NCI-H748 treated with DMSO at 0.1 percent for 48 hours (cell line): ENCODE measurements around the gene SOS2.
"Not testable (repeated sequence)": the region's sequence is repeated elsewhere in the genome, so short reads cannot be mapped to it uniquely, and the experiment has no call there.

Experiments
- DNase-seq: peaks from one replicate; lab custom pipeline; 2025; lab: John Stamatoyannopoulos, UW

Gene SOS2

DNA sequence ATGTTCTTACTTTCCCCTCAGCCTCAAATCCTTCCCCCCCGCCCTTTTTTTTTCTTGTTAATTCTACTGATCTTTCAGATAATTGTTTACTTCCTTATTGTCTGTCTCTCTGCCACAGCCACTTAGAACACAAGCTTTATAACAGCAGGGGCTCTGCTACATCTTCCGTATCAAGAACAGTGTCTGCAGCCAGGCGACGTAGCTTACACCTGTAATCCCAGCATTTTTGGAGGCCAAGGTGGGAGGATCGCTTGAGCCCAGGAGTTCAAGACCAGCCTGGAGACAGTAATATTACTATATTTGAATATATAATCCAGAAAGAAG is 5.4 kb downstream of the SOS2 start:
- DNase-seq: no peak

DNA sequence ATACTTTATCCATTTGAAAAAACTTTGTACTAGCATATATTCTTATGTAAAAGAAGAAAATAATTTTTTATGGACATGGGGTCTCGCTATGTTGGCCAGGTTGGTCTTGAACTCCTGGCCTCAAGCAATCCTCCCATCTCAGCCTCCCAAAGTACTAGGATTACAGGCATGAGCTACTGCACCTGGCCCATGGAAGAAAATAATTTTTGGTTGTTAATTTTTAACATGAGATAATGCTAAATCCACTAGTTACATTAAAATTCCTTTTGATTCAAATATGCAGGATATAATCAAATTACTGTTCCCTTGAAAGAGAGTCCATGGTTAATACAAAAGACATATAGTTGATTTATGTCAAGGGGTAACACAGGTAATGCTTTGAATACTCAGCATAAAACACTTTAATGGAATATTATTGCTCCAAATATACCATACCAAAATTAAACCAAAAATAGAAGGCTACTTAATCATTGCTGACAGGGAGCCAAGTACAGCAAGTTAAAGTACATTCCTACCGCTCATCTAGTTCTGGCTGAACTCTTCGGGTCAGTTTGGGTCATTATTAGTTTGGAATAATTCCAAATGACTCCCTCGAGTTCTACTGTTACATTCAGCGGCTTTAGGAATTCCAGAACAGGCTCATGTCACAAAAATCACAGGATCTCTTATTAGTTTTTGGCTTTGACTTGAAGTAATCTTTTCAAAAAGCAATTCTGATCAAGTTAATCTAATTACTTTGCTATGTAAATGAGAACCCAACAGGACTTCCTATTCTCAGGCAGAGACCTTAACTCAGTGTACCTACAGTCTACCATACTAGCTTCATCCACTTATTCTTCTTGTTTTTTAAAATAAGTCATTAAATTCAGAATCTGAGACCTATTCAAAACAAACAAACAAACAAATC is 6.1 kb downstream of the SOS2 start:
- DNase-seq: no peak

DNA sequence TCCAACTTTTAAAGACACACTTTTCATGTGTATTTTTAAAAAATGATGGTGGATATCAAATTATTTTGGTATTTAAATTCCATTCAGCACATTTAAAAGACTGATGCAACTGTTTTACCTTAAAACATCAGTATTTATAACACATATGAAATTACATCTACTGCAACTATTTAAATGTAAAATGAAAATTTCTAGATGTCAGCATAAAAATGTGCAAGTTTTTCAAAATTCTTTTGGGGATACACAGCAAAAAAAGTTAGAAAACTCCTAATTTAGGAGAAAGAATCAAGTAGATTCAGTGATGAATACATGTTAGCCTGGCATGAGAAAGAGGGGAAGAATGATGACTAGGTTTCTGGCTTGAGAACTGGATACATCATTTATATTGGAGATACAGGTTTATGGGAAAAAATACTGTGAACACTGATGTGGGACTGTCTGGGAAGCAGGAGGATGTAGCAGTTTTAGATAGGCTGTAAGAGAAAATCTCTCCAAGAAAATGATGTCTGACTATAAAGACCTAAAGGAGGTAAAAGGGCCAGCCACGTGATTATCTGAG is 9.2 kb downstream of the SOS2 start:
- DNase-seq: no peak

DNA sequence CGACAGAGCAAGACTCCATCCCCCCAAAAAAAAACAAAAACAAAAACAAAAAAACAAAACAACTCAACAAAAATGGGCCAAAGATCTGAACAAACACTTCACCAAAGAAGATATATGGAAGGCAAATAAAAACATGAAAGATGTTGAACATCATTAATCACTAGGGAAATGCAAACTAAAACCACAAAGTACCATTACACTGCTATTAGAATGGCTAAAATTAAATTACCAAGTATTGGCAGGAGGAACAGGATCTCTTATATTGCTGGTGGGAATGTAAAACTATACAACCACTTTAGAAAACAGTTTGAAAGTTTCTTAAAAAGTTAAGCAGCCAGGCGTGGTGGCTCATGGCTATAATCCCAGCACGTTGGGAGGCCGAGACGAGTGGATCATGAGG is 12.9 kb downstream of the SOS2 start:
- DNase-seq: no peak

DNA sequence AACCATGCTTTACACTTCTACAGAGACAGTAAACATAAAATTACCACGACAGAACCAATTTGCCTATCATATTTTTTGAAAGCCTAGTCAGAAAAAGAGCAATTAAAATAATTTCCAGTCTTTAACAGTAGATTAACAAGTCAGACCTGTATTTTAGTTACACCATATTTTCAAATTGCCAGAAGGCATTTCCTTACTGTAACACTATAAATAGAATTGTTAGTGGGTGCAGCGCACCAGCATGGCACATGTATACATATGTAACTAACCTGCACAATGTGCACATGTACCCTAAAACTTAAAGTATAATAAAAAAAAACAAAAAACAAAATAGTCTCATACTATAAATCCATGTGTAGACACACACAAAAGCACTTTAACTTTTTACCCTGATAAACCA is 16.0 kb downstream of the SOS2 start:
- no peak for DNase-seq

DNA sequence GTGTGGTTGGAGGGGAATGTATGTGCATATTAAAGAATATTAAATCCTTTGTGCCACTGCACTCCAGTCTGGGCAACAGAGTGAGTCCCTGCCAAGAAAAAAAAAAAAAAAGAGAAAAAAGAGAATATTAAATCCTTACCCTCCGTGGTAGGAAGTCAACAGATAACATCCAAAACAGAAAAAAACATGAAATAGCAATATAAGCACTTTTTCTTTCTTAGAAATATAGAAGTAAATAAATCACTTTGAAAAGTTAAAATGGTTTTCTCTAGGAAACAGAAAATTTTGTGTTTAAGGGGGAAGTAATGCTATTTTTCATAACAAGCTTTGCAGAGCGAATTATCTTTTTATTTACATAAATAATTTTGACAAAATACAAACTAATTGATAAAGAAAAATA is 17.6 kb downstream of the SOS2 start:
- no peak for DNase-seq

DNA sequence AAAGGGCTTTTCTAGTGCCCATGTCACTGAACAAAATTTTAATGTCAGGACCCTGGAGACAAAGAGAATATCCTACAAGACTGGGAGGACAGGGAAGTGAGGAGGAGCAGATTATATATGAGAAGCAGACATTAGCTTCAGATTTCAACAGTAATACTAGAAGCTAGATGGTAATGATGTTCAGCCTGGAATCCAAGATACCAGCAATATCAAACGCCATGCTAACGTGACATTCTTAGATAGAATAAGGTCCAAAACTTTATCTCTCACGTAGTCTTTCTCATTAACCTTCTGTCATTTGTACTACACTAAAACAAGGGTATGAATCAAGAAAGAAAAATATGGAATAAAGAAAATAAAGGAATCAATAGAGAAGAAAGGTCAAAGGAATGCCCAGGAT is 18.7 kb downstream of the SOS2 start:
- DNase-seq: no peak

DNA sequence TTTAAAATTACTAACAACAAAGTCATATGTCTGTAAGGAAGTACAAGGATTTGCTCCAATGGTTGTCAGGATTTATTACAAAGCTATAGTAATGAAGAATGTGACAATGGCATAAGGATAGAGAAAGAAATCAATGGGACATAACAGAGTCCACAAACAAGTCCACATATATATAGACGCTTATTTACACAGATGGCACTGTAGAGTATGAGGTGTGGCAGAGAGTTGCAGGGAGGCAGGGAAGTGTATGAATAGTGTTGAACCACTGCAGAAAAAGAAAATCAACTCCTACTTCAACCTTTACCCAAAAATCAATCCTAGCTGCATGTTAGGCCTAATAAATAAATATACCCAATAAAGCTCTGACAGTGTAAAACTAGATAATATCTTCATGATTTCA is 21.3 kb downstream of the SOS2 start:
- no peak for DNase-seq

DNA sequence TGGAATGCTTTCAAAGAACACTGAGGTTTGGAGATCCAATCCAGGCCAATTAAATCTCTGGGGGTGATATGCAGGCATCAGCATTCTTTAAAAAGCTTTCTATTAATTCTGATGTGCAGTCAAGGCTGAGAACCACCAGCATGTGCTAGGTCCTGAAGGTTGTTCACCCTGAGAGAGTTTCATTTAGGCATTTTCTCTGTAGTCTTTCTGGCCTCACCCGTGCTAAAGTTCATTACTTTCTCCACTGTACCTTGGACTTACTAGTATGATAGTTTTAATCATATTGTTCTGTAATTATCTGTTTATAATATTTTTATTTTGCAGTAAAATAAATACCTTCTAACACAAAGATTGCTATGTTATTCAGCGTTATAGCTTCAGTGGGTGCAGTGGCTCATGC is 32.9 kb downstream of the SOS2 start:
- no peak for DNase-seq

DNA sequence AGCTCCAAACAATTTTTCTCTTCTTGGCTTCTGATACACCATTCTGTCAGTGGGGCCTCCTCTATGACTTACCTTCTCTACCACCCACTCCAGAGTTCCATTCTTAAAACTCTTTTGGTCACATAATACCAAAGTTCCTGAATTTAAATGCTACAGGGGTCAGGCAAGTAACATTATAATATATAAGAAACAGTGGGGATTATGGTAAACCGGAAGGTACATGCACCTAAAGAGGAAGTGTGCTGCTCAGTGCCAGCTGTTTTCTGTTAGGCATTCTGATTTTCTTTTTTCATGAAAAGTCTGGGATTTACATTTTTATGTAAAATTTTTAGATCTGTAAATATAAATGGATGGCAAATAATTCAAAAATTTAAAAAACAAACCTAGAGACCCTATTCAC is 39.9 kb downstream of the SOS2 start:
- no peak for DNase-seq

DNA sequence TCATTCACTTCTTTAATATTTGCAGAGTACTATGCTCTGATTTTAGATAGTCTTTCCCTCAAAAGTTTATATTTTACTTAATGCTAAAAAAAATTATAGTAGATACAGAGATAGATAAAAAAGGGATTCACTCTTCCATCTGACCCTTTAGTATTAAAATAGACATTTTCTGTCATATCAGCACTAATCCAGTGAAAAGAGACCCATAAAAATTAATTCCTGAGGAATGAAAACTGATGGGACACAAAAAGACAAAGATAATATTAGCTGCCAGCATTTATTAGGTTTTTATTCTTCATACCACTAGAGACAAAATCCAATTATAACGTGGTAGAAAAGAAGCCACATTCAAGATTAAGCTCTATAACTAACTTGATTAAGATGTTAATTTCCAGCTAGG is 45.3 kb downstream of the SOS2 start:
- no peak for DNase-seq

DNA sequence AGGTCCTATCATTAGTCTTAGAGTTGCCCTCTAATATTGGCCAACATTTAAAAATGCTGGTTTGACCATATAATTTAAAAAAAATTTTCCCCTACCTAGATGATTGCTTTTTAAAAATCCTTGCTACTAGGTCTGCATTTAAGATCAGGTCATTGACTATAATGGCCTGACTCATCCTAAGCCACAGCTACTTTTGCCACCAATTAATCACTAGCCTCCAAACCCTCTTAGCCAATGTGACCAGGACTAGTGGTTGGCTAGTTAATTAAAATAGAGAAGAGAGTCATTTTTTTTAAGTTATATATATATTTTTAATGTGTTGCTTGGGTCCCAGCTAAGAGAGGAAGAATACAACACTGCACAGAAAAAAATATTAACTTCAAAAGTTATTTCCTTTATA is 57.5 kb downstream of the SOS2 start:
- no peak for DNase-seq

DNA sequence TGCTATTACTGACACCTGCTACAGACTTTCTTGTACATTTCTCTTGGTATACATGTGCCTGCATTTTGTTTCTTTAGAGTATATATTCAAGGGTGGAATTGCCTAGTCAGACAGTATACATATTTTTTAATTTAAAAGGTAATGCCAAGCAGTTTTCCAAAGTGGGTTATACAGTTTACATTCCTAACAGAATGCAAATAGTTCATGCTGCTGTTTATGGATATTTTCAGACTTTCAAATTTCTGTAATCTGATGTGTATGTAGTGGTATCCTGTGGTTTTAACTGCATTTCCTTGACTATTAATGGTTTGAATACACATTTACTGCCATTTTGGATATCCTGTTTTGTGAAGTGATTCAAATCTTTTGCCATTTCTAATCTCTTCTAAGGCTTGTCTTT is 59.5 kb downstream of the SOS2 start:
- no peak for DNase-seq

DNA sequence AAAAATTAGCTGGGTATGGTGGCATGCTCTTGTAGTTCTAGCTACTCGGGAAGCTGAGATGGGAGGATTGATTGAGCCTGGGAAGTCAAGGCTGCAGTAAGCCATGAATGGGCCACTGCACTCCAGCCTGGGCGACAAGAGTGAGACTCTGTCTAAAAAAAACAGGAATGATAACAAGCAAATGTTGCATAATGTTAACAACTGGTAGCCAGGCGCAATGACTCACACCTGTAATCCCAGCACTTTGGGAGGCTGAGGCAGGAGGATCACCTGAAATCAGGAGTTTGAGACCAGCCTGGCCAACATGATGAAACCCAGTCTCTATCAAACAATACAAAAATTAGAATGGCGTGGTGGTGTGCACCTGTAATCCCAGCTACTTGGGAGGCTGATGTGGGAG is 64.0 kb downstream of the SOS2 start:
- DNase-seq: not testable (repeated sequence)

DNA sequence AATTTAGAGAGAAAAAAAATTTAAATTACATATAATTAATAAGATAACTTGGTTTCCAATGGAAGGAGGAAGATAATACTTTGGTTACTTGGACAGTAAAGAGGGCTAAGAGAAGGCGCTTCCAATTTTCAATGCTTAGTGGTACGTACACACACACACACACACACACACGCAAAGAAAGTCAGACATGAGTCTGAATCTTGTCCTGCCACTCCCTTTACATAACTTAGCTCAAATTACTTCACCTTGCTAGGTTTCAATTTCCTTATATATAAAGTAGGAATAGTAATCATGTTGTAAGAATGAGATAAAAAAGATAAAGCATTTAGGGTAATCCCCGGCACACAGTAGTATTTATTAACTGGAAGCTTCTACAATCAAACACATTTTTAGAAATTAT is 75.3 kb downstream of the SOS2 start:
- no peak for DNase-seq

DNA sequence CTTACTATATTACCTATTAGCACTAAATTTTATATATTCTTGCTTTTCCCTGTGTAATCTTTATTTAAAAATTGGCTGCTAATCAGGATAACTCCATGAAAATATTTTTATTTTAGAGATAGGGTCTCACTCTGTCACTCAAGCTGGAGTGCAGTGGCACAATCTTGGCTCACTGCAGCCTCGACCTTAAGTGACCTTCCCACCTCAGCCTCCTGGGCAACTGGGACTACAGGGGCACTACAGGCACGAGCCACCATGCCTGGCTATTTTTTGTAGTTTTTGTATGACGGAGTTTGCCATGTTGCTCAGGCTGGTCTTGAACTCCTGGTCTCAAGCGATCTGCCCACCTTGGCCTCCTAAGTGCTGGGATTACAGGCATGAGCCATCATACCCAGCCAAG is 82.6 kb downstream of the SOS2 start:
- DNase-seq: no peak

DNA sequence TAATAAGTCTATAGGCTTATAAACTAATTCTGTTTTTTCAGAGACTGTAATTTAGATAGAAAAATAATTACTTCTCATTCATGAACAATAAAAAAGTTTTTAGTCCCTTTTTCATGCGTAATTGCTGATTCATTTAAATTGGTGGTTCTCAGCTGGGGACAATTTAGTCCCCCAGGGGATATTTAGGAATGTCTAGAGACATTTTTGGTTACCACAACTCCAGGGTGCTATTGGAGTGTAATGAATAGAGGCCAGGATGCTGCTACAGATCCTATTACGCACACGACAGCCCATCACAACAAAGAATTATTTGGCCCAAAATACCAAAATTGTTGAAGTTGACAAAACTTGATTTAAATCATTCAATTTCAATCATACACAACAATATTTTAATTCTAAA is 92.2 kb downstream of the SOS2 start:
- no peak for DNase-seq

DNA sequence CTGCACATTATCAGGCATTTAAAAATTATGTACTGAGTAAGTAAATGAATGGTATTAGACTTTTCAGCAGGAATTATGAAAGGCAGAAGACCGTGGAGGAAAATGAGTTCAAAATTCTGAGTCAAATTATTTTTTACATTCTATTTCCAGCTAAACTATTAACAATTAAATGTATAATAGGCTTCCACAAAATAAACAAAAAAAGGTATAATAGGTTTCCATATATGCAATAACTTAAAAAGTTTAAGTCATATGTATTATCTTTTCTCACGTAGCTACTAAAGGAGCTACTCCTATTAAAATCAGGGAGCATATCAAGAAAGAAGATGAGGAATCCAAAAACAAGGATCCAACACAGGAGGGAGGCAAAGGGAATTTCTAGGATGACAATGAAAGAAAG is 103.6 kb downstream of the SOS2 start:
- DNase-seq: no peak

DNA sequence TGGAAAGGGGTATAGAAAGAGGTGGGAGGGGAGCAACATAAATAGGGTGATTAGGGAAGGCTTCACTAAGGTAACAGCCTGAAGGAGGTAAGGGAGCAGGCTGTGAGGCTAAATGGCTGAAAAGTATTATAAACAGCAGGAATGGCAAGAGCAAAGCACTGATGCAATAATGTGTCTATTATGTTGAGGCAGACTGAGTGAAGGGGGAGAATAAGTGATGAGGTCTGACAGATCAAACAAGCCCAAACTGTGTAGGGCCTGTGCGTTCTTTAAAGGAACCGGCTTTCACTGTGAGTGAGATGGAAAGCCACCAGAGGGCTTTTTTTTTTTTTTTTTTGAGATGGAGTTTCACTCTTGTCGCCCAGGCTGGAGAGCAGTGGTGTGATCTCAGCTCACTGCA is 108.3 kb downstream of the SOS2 start:
- DNase-seq: no peak

DNA sequence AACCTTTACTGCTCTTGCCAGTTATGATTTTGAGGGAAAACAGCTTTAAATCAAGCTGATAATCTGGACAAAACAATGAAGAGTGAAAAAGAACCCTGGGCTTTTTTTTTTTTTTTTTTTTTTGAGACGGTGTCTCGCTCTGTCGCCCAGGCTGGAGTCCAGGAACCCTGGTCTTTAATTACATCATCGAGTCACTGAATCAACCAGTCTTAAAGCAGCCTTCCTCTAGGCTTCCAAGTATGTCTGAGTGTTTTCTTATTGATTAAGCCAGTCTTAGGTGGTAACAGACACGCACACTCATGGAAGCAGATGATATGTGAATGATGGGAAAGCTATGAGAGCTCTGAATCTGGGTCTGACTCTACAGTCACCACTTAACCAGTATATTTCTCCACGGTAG is 109.1 kb downstream of the SOS2 start:
- no peak for DNase-seq

DNA sequence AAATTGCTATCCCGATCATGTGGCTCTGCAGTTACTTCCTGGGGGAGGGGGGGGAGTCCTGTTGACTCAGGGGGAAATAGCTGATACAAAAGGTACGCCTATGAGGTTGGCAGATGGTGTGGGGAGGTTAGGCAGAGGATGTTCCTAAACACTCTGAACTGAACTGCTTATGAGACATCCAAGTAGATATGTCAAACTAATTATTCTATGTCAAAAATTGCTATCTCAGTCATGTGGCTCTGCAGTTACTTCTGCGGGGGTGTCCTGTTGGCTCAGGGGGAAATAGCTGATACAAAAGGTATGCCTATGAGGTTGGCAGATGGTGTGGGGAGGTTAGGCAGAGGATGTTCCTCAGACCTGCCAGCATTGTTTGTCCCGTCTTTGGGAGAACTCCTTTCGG is 109.9 kb downstream of the SOS2 start:
- DNase-seq: no peak

DNA sequence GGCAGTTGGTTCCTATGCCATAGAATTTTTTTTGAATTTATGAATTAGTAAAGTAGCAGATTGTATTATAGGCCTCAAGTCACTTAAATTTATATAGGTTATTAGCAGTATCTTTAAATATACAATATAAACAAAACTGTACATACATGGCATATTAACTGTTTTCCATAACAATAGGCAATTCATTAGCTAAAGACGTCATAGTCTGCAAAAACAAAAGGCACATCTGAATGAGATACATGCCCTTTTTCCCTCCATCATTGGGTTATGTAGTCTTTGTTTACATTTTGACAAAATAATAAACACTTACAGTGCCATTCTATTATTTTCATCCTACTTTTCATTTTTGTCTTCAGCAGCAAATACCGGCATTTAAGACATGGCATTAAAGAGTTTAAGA is 113.9 kb downstream of the SOS2 start:
- no peak for DNase-seq

DNA sequence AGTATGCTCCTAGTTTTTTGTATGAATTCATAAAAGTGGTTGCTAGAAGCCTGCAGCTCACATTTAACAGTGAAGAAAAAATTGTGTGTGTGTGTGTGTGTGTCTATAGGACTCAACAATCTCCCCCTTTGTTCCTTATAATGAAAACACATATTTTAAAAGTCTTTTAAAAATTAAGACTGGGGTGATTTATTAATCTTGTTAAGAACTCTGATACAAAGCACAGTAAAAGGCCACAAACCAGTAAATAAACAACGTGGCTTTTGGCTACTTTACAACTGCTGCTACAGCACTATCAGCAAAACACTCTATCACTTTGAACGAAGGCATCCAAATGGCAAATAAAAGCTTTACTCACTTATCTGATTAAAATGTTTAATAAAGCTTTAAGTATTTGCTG is 114.4 kb downstream of the SOS2 start:
- DNase-seq: no peak
